ENCODE data around the gene PDE8A. TPM values are rescaled to one million over a fixed set of nuclear protein-coding genes. Genes with fewer than 3 reads are reported as not detected.

The PDE8A gene, protein sequence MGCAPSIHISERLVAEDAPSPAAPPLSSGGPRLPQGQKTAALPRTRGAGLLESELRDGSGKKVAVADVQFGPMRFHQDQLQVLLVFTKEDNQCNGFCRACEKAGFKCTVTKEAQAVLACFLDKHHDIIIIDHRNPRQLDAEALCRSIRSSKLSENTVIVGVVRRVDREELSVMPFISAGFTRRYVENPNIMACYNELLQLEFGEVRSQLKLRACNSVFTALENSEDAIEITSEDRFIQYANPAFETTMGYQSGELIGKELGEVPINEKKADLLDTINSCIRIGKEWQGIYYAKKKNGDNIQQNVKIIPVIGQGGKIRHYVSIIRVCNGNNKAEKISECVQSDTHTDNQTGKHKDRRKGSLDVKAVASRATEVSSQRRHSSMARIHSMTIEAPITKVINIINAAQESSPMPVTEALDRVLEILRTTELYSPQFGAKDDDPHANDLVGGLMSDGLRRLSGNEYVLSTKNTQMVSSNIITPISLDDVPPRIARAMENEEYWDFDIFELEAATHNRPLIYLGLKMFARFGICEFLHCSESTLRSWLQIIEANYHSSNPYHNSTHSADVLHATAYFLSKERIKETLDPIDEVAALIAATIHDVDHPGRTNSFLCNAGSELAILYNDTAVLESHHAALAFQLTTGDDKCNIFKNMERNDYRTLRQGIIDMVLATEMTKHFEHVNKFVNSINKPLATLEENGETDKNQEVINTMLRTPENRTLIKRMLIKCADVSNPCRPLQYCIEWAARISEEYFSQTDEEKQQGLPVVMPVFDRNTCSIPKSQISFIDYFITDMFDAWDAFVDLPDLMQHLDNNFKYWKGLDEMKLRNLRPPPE
- total RNA-seq (2022) (25.2 and 32.0 TPM in 2 replicates), Bru-seq, nascent RNA (percentile 80 among the genes with signal in this experiment), BruChase-seq, experiment 1, labeled RNA remaining after a 2-hour chase (percentile 83 among the genes with signal in this experiment), BruChase-seq, experiment 2, labeled RNA remaining after a 6-hour chase (percentile 74 among the genes with signal in this experiment)
- long read RNA-seq, transcript PDE8A-203 (22 exons, 3,912 nt), result major isoform, 6 of 17 reads
- long read RNA-seq, partial matches to known transcripts, result 0 of 17 reads
- long read RNA-seq, other reads (novel, unspliced or antisense), result 11 of 17 reads

DNA sequence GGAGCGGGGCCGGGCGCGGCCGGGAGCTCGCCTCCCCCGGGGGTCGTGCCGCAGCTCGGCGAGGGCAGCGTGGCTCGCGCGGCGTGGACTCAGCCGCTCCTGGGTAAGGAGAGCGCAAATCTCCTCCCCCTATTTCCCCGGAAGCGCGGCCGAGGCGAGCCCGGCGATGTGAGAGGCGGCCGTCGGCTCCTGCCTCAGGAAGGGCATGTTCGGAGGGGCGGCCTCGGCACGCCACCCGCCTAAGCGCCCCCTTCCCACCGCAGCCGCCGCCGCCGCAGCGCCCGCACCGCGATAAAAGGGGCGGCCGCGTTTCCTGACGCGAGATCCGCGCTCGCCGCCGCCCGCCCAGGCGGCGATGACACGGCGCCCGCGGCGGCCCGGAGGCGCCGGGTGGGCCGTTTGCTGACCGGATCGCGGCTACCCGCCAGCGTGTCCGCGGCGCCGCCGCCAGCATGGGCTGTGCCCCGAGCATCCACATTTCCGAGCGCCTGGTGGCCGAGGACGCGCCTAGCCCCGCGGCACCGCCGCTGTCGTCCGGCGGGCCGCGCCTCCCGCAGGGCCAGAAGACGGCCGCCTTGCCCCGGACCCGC is at the start of gene PDE8A:
Gene PDE8A (plus strand): TSS at position 146 of the 590 bp plus-strand sequence. CDS start 307 bp downstream, at position 453.
- intact Hi-C loops (cut with micrococcal nuclease; ENCODE audit: unreplicated experiment), result loop anchor here (1.0 to 2.0 kb wide), 2 partner anchors 28 to 229 kb away; no protein-coding TSS in a partner anchor
- Histone ChIP-seq H3K36me3 (ENCODE audit: control insufficient read depth, insufficient read depth, low read length) (no peaks in the 10 kb centered on the region), H3K4me3 (ENCODE audit: low read depth, low read length) (peak within 1 kb of the TSS; percentile 86), H3K27me3 (replicated peaks; ENCODE audit: control insufficient read depth, insufficient read depth, low read length) (no peaks in the 10 kb centered on the region), H3K4me1 (0 out of 2 replicates have a peak, but pooled peaks cover 8% of the 10 kb centered on the region), H3K9me3 (no peaks in the 10 kb centered on the region)
- DNase-seq, result peak in 1 of 2 experiments; percentile 44
- no peaks in the 10 kb centered on the region for H3K4me1 Mint-ChIP-seq (ENCODE audit: low read depth, unreplicated experiment)
- no TSS peak for BruUV-seq (replicated peaks)
- H3K27ac Mint-ChIP-seq (ENCODE audit: unreplicated experiment), result peak within 1 kb of the TSS; percentile 91
- peak within 1 kb of the TSS; percentile 92 for H3K4me3 Mint-ChIP-seq (ENCODE audit: unreplicated experiment)
- CTCF ChIA-PET, result interaction anchor here (1.0 to 2.0 kb wide), 2 partner anchors 27 to 29 kb away, joined by 4 to 7 read pairs; no protein-coding TSS in a partner anchor
- TF ChIP-seq, protein P1, sequence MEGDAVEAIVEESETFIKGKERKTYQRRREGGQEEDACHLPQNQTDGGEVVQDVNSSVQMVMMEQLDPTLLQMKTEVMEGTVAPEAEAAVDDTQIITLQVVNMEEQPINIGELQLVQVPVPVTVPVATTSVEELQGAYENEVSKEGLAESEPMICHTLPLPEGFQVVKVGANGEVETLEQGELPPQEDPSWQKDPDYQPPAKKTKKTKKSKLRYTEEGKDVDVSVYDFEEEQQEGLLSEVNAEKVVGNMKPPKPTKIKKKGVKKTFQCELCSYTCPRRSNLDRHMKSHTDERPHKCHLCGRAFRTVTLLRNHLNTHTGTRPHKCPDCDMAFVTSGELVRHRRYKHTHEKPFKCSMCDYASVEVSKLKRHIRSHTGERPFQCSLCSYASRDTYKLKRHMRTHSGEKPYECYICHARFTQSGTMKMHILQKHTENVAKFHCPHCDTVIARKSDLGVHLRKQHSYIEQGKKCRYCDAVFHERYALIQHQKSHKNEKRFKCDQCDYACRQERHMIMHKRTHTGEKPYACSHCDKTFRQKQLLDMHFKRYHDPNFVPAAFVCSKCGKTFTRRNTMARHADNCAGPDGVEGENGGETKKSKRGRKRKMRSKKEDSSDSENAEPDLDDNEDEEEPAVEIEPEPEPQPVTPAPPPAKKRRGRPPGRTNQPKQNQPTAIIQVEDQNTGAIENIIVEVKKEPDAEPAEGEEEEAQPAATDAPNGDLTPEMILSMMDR (IDR thresholded peaks at IDR 0.05; ENCODE audit: insufficient read depth in 1 of 2, low read depth in 1 of 2, low read length in 1 of 2, severe bottlenecking in 1 of 2, unreplicated experiment in 1 of 2), result no peak
- H3K9me3 Mint-ChIP-seq (ENCODE audit: unreplicated experiment), result no peaks in the 10 kb centered on the region
- H3K27me3 Mint-ChIP-seq (ENCODE audit: insufficient read depth, unreplicated experiment), result no peaks in the 10 kb centered on the region
- POLR2A ChIA-PET, result interaction anchor here (0.6 kb wide), 2 partner anchors 12 to 491 kb away, joined by 4 to 6 read pairs; no protein-coding TSS in a partner anchor
- H3K36me3 Mint-ChIP-seq (ENCODE audit: insufficient read depth, unreplicated experiment), result peaks cover 16% of the 10 kb centered on the region

GRCh38 chr15:84934942-84935729 is 46.5 kb upstream of the PDE8A start:
- Mint-ChIP-seq H3K27me3 (ENCODE audit: insufficient read depth, unreplicated experiment) (no peaks in the 10 kb centered on the region), H3K4me1 (ENCODE audit: low read depth, unreplicated experiment) (peaks cover 2% of the 10 kb centered on the region), H3K27ac (ENCODE audit: unreplicated experiment) (no peak overlapping the region), H3K4me3 (ENCODE audit: unreplicated experiment) (no peak overlapping the region), H3K9me3 (ENCODE audit: unreplicated experiment) (no peaks in the 10 kb centered on the region), H3K36me3 (ENCODE audit: insufficient read depth, unreplicated experiment) (no peaks in the 10 kb centered on the region)
- H3K36me3 ChIP-seq (ENCODE audit: control insufficient read depth, insufficient read depth, low read length), result no peaks in the 10 kb centered on the region
- intact Hi-C loops (cut with micrococcal nuclease; ENCODE audit: unreplicated experiment), result no loop called here
- BruUV-seq (replicated peaks), result no TSS peak
- H3K4me1 ChIP-seq, result peaks cover 10% of the 10 kb centered on the region
- H3K4me3 ChIP-seq (ENCODE audit: low read depth, low read length), result no peak overlapping the region
- no peaks in the 10 kb centered on the region for H3K9me3 ChIP-seq
- ChIA-PET CTCF (no interaction called here), POLR2A (no interaction called here)
- H3K27me3 ChIP-seq (replicated peaks; ENCODE audit: control insufficient read depth, insufficient read depth, low read length), result no peaks in the 10 kb centered on the region
- TF ChIP-seq, protein P1 (IDR thresholded peaks at IDR 0.05; ENCODE audit: insufficient read depth in 1 of 2, low read depth in 1 of 2, low read length in 1 of 2, severe bottlenecking in 1 of 2, unreplicated experiment in 1 of 2), result peak in 1 of 2 experiments; percentile 42
- DNase-seq, result peak in 1 of 2 experiments; percentile 33
